A549 (cell line): ENCODE results near the gene EXOC3L2. TPM values are rescaled to one million over a fixed set of nuclear protein-coding genes. Genes with fewer than 3 reads are reported as not detected.

Experiments
- ATAC-seq, 2 experiments: fragments of 200-7000 bp in 1 of 2; fragments of >200 bp in 1 of 2; cut with Nextera tagmentation in 1 of 2; cut with Tn5 transposase in 1 of 2; 3 replicates each; pipeline versions ENCODE4 v1.8.0 to v1.9.1; 2018 to 2020; ENCODE audit warnings: mild to moderate bottlenecking in 1 of 2, moderate library complexity in 1 of 2
- CTCF ChIA-PET: fragments of 300-600 bp; sonication (Branson Sonifier 250); formaldehyde crosslinking; extraction: SDS; loops from one replicate; lab custom pipeline; 2021; ENCODE audit warnings: antibody characterized with exemption, inconsistent platforms; lab: Yijun Ruan, JAX
- POLR2A ChIA-PET: fragments of 350-600 bp; formaldehyde crosslinking; extraction: SDS; loops from one replicate; lab custom pipeline; 2021; ENCODE audit warnings: antibody characterized with exemption, inconsistent platforms; lab: Yijun Ruan, JAX
- DNase-seq, 2 experiments: peaks; one replicate each; pipeline versions ENCODE4 v3.0.0 to v3.0.0-alpha.2; 2011 to 2016; ENCODE audit warnings: low read depth in 1 of 2, low spot score in 1 of 2
- FAIRE-seq: peaks from 2 replicates; lab custom pipeline; 2011; peaks lifted over from hg19 to GRCh38; lab: Jason Lieb, UNC
- H3K27ac ChIP-seq, 2 experiments: fragments of >200 bp; sonication (Bioruptor Twin); formaldehyde crosslinking; 3 replicates each; pipeline ENCODE4 v1.5.1; 2016 to 2017
- H3K4me1 ChIP-seq: fragments of >200 bp; sonication (Bioruptor Twin); formaldehyde crosslinking; 3 replicates; pipeline ENCODE4 v1.6.1; 2016
- H3K4me2 ChIP-seq: fragments of >200 bp; sonication (Bioruptor Twin); formaldehyde crosslinking; 3 replicates; pipeline ENCODE4 v1.6.1; 2016
- H3K4me3 ChIP-seq: fragments of >200 bp; sonication (Bioruptor Twin); formaldehyde crosslinking; 3 replicates; pipeline ENCODE4 v1.5.1; 2016
- H3K9me3 ChIP-seq: fragments of >200 bp; sonication (Bioruptor Twin); formaldehyde crosslinking; 3 replicates; pipeline ENCODE4 v1.6.1; 2016
- CBX2 ChIP-seq: fragments of 200-600 bp; sonication (generic); IDR thresholded peaks from 2 replicates; pipeline ENCODE4 v1.6.1; 2016; ENCODE audit warnings: low read depth, mild to moderate bottlenecking, borderline replicate concordance
- E2F6 ChIP-seq: IDR thresholded peaks from 2 replicates; pipeline ENCODE4 v1.6.1; 2012; ENCODE audit warnings: low read depth, borderline replicate concordance
- EHMT2 ChIP-seq: fragments of 200-600 bp; sonication (generic); IDR thresholded peaks from 2 replicates; pipeline ENCODE4 v1.6.1; 2016; ENCODE audit warnings: antibody characterized with exemption, low read depth, mild to moderate bottlenecking, moderate library complexity
- EP300 ChIP-seq, 2 experiments: fragments of >200 bp; sonication (Bioruptor Twin); formaldehyde crosslinking; IDR thresholded peaks; 2 replicates in 1 of 2; 3 replicates in 1 of 2; pipeline ENCODE4 v1.6.1; 2016 to 2017
- ESRRA ChIP-seq: fragments of 150-350 bp; IDR thresholded peaks from 2 replicates; pipeline ENCODE4 v1.6.1; 2014; ENCODE audit warnings: mild to moderate bottlenecking, low read length, borderline replicate concordance
- HDAC2 ChIP-seq: fragments of 200-600 bp; sonication (generic); IDR thresholded peaks from 2 replicates; pipeline ENCODE4 v1.6.1; 2016
- HEYL ChIP-seq: fragments of 250-450 bp; sonication (Bioruptor Pico); IDR thresholded peaks from 2 replicates; pipeline ENCODE4 v1.8.0; 2021; ENCODE audit warnings: mild to moderate bottlenecking, moderate library complexity
- HMGXB4 ChIP-seq: fragments of 250-450 bp; sonication (Bioruptor Pico); IDR thresholded peaks from 2 replicates; pipeline ENCODE4 v1.5.0; 2021; ENCODE audit warnings: mild to moderate bottlenecking, moderate library complexity, borderline replicate concordance
- HOXA7 ChIP-seq: fragments of 250-450 bp; sonication (Bioruptor Pico); IDR thresholded peaks from 2 replicates; pipeline ENCODE4 v1.5.0; 2020; ENCODE audit warnings: mild to moderate bottlenecking, moderate library complexity
- HOXB13 ChIP-seq: fragments of 250-450 bp; sonication (Bioruptor Pico); IDR thresholded peaks from 2 replicates; pipeline ENCODE4 v1.5.0; 2020; ENCODE audit warnings: low read depth, mild to moderate bottlenecking, moderate library complexity
- HOXB5 ChIP-seq: fragments of 250-450 bp; sonication (Bioruptor Pico); IDR thresholded peaks from 2 replicates; pipeline ENCODE4 v1.5.0; 2020; ENCODE audit warnings: mild to moderate bottlenecking, moderate library complexity
- JUN ChIP-seq, 2 experiments: fragments of >200 bp; sonication (Bioruptor Twin); formaldehyde crosslinking; IDR thresholded peaks; 2 replicates in 1 of 2; 3 replicates in 1 of 2; pipeline ENCODE4 v1.6.1; 2016 to 2017
- KDM1A ChIP-seq: fragments of 200-600 bp; sonication (generic); IDR thresholded peaks from 2 replicates; pipeline ENCODE4 v1.6.1; 2016; ENCODE audit warnings: low read depth, mild to moderate bottlenecking
- MAX ChIP-seq: IDR thresholded peaks from 2 replicates; pipeline ENCODE4 v1.6.1; 2012
- MAZ ChIP-seq: fragments of 150-350 bp; IDR thresholded peaks from 2 replicates; pipeline ENCODE4 v1.6.1; 2014; ENCODE audit warnings: antibody characterized with exemption, low read depth, low read length, borderline replicate concordance
- NFE2L2 ChIP-seq: fragments of 150-350 bp; conservative IDR thresholded peaks from 2 replicates; pipeline ENCODE4 v1.6.1; 2014; ENCODE audit warnings: low read length
- POLR2A ChIP-seq: IDR thresholded peaks from 2 replicates; pipeline ENCODE4 v1.6.1; 2012; ENCODE audit warnings: mild to moderate bottlenecking, low read length
- RARB ChIP-seq: fragments of 250-450 bp; sonication (Bioruptor Pico); IDR thresholded peaks from 2 replicates; pipeline ENCODE4 v1.8.0; 2021; ENCODE audit warnings: mild to moderate bottlenecking, moderate library complexity
- RFX5 ChIP-seq: fragments of 450-650 bp; IDR thresholded peaks from 2 replicates; pipeline ENCODE4 v1.7.1; 2014; ENCODE audit warnings: antibody characterized with exemption, mild to moderate bottlenecking, moderate library complexity
- RNF2 ChIP-seq: fragments of 200-600 bp; sonication (generic); IDR thresholded peaks from 2 replicates; pipeline ENCODE4 v1.6.1; 2016; ENCODE audit warnings: low read depth, mild to moderate bottlenecking, antibody characterized with exemption, moderate library complexity, borderline replicate concordance
- SMC3 ChIP-seq: fragments of >200 bp; sonication (Bioruptor Twin); formaldehyde crosslinking; IDR thresholded peaks from 3 replicates; pipeline ENCODE4 v1.6.1; 2018; ENCODE audit warnings: inconsistent platforms
- SREBF2 ChIP-seq: fragments of 450-650 bp; IDR thresholded peaks from 2 replicates; pipeline ENCODE4 v1.6.1; 2014; ENCODE audit warnings: mild to moderate bottlenecking, moderate library complexity
- TFCP2L1 ChIP-seq: fragments of 250-450 bp; sonication (Bioruptor Pico); IDR thresholded peaks from 2 replicates; pipeline ENCODE4 v1.5.0; 2021; ENCODE audit warnings: mild to moderate bottlenecking
- TP53 ChIP-seq: fragments of 250-450 bp; sonication (Bioruptor Pico); IDR thresholded peaks from 2 replicates; pipeline ENCODE4 v1.5.0; 2021; ENCODE audit warnings: mild to moderate bottlenecking, moderate library complexity
- ZC3H11A ChIP-seq: fragments of 450-650 bp; IDR thresholded peaks from 2 replicates; pipeline ENCODE4 v1.6.1; 2014; ENCODE audit warnings: antibody characterized with exemption, mild to moderate bottlenecking
- ZFP36 ChIP-seq: fragments of 450-650 bp; IDR thresholded peaks from 2 replicates; pipeline ENCODE4 v1.6.1; 2014; ENCODE audit warnings: borderline replicate concordance; ENCODE audit not compliant: partially characterized antibody
- ZNF302 ChIP-seq: fragments of 250-450 bp; sonication (Bioruptor Pico); IDR thresholded peaks from 2 replicates; pipeline ENCODE4 v1.9.0; 2021; ENCODE audit warnings: inconsistent platforms, mild to moderate bottlenecking, moderate library complexity
- ZSCAN20 ChIP-seq: fragments of 250-450 bp; sonication (Bioruptor Pico); IDR thresholded peaks from 2 replicates; pipeline ENCODE4 v1.8.0; 2022; ENCODE audit warnings: mild to moderate bottlenecking, moderate library complexity
- WGBS: methylation state at CpG from one replicate; pipeline ENCODE4 v1.1.6; 2017; ENCODE audit errors: missing lambda C conversion rate; 5-methylcytosine and 5-hydroxymethylcytosine counted together
- polyA minus RNA-seq: library from RNA; depleted of rRNA, polyadenylated mRNA; stranded (reverse); fragments of >200 nt; gene quantifications from 2 replicates; pipeline ENCODE4 v1.2.3, GENCODE V29; 2011; rRNA and poly(A)+ RNA removed
- polyA plus RNA-seq, 4 experiments: library from polyadenylated mRNA; depleted of rRNA in 3 of 4; stranded (reverse); fragments of >200 nt; fragmentation: RNase III in 1 of 4; extraction: RNeasy Plus Mini Kit Qiagen cat#74134 plus additional on column Dnase treatment in 1 of 4; gene quantifications; 2 replicates in 3 of 4; 3 replicates in 1 of 4; pipeline ENCODE4 v1.2.3, GENCODE V29; 2011 to 2017
- TF ChIP-seq, protein P1 (sequence below): fragments of >200 bp; sonication (Bioruptor Twin); formaldehyde crosslinking; IDR thresholded peaks from 3 replicates; pipeline ENCODE4 v1.6.1; 2016

The EXOC3L2 gene
- polyA plus RNA-seq (2011; rRNA removed) (0.16 and 0.20 TPM in 2 replicates), polyA plus RNA-seq (2017; fragmentation: RNase III; extraction: RNeasy Plus Mini Kit Qiagen cat#74134 plus additional on column Dnase treatment) (0.46 to 0.58 TPM (median 0.50 TPM) in 3 replicates), polyA minus RNA-seq (0.15 TPM in 1 of 2 replicates, not detected in the other)
- polyA plus RNA-seq (2012; cell fraction: cytosol; rRNA removed) = 0.49 and 0.76 TPM in 2 replicates
- polyA plus RNA-seq (2012; cell fraction: nucleus; rRNA removed) = 2.8 and 3.7 TPM in 2 replicates

- DNase-seq (no peak), ATAC-seq (no peak), FAIRE-seq (no peak)
- no peaks in the 10 kb centered on the region for H3K9me3 ChIP-seq
- POLR2A ChIA-PET = no interaction called here
- no peak for TF ChIP-seq NFE2L2
- 74% methylated on average over 3 of the region's 17 CpGs for WGBS
- no peak within 1 kb of the TSS for H3K4me2 ChIP-seq
- CTCF ChIA-PET = interaction anchor here (1.4 kb wide), 1 partner anchor 93 kb away, joined by 4 read pairs; no protein-coding TSS in a partner anchor
- H3K4me1 ChIP-seq = peaks cover 1% of the 10 kb centered on the region; the same call in 1 of the 3 replicates
- H3K27ac ChIP-seq = no peak within 1 kb of the TSS
- no peak within 1 kb of the TSS for H3K4me3 ChIP-seq
Measured at GRCh38 chr19:45245334-45245787, at the start of gene EXOC3L2. Gene EXOC3L2 (minus strand): TSS chr19:45245407. CDS start chr19:45239045, 6,362 bp downstream.

- 88% methylated on average over 12 of the region's 12 CpGs for WGBS
- Histone ChIP-seq H3K4me1 (no peaks in the 10 kb centered on the region), H3K9me3 (0 out of 3 replicates have a peak, but pooled peaks cover 9% of the 10 kb centered on the region), H3K4me2 (no peak overlapping the region), H3K27ac (no peak overlapping the region), H3K4me3 (no peak overlapping the region)
- no peak for ATAC-seq
- ChIA-PET POLR2A (no interaction called here), CTCF (no interaction called here)
- DNase-seq = no peak
- no peak for FAIRE-seq
- TF ChIP-seq RARB = no peak
- TF ChIP-seq KDM1A = no peak
- no peak for TF ChIP-seq SMC3
- TF ChIP-seq HMGXB4 (CRISPR knock-in tag) = no peak
- no peak for TF ChIP-seq HOXB5 (CRISPR knock-in tag)
- TF ChIP-seq TFCP2L1 = no peak
- TF ChIP-seq EP300 (IDR thresholded peaks at IDR 0.05) = no peak
- TF ChIP-seq ESRRA = no peak
Measured at GRCh38 chr19:45294291-45295029, 49.3 kb upstream of the EXOC3L2 start.

GRCh38 chr19:45293682-45294081 lies 48.5 kb upstream of the EXOC3L2 start:
- POLR2A ChIA-PET = no interaction called here
- no peak for FAIRE-seq

DNA sequence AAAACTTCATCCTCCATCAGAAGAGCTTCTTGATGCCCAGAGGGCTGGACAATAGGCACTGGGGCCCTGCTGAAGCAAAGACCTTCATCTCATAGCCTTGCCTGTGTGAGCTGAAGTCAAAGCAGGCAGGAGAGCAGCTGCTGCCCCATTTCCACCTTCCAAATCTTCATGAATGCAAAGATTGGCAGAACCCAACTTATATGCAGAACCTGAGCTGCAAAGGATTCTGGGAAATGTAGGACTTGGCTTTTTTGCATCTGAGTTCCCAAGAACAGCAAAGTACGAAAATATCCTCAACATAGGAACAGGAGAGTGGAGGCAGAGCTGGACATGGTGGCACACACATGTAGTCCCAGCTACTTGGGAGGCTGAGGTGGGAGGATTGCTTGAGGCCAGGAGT lies 46.6 kb upstream of the EXOC3L2 start:
- no peaks in the 10 kb centered on the region for H3K4me1 ChIP-seq
- no peak overlapping the region for H3K27ac ChIP-seq
- ChIA-PET POLR2A (no interaction called here), CTCF (interaction anchor here (0.6 to 2.2 kb wide), 3 partner anchors 16 to 86 kb away, joined by 3 to 8 read pairs (median 4); no protein-coding TSS in a partner anchor)
- H3K4me2 ChIP-seq = no peak overlapping the region
- H3K4me3 ChIP-seq = no peak overlapping the region
- H3K9me3 ChIP-seq = 0 out of 3 replicates have a peak, but pooled peaks cover 9% of the 10 kb centered on the region
- no peak for ATAC-seq
- no peak for FAIRE-seq
- 83% methylated on average over 1 of the region's 1 CpG for WGBS
- DNase-seq = no peak
- TF ChIP-seq, protein P1, sequence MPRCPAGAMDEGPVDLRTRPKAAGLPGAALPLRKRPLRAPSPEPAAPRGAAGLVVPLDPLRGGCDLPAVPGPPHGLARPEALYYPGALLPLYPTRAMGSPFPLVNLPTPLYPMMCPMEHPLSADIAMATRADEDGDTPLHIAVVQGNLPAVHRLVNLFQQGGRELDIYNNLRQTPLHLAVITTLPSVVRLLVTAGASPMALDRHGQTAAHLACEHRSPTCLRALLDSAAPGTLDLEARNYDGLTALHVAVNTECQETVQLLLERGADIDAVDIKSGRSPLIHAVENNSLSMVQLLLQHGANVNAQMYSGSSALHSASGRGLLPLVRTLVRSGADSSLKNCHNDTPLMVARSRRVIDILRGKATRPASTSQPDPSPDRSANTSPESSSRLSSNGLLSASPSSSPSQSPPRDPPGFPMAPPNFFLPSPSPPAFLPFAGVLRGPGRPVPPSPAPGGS = no peak
- TF ChIP-seq MAZ (no peak), POLR2A (no peak), TP53 (CRISPR knock-in tag) (no peak), SMC3 (no peak), EHMT2 (no peak), EP300 (IDR thresholded peaks at IDR 0.05) (no peak), RNF2 (no peak), HDAC2 (no peak), E2F6 (no peak), ZFP36 (no peak), HEYL (CRISPR knock-in tag) (no peak), JUN (IDR thresholded peaks at IDR 0.05) (no peak)

More at GRCh38 chr19:45293682-45294081, 48.5 kb upstream of the EXOC3L2 start:
- Histone ChIP-seq H3K4me3 (no peak overlapping the region), H3K27ac (no peak overlapping the region), H3K4me1 (no peaks in the 10 kb centered on the region), H3K4me2 (no peak overlapping the region), H3K9me3 (0 out of 3 replicates have a peak, but pooled peaks cover 9% of the 10 kb centered on the region)
- CTCF ChIA-PET = interaction anchor here (0.6 kb wide), 1 partner anchor 13 kb away, joined by 3 read pairs; no protein-coding TSS in a partner anchor
- TF ChIP-seq RNF2 (no peak), ZNF302 (no peak), MAZ (no peak), ZC3H11A (no peak), TFCP2L1 (no peak), RFX5 (no peak), HOXA7 (CRISPR knock-in tag) (no peak), ZSCAN20 (no peak), HOXB13 (CRISPR knock-in tag) (no peak), ZFP36 (no peak), MAX (no peak), HEYL (CRISPR knock-in tag) (no peak), CBX2 (no peak), SREBF2 (no peak)
- DNase-seq (no peak), ATAC-seq (no peak)
- WGBS = 64% methylated on average over 4 of the region's 4 CpGs
